GM19397 (cell line): ENCODE results near the gene MFSD11.
"Not testable (repeated sequence)": the region's sequence is repeated elsewhere in the genome, so short reads cannot be mapped to it uniquely, and the experiment has no call there.

Experiments
- ATAC-seq: cut with Tn5 transposase; IDR thresholded peaks from one replicate; pipeline ENCODE4 v1.9.1; 2021; ENCODE audit warnings: mild to moderate bottlenecking, moderate library complexity; ENCODE audit not compliant: unreplicated experiment

The MFSD11 gene

DNA sequence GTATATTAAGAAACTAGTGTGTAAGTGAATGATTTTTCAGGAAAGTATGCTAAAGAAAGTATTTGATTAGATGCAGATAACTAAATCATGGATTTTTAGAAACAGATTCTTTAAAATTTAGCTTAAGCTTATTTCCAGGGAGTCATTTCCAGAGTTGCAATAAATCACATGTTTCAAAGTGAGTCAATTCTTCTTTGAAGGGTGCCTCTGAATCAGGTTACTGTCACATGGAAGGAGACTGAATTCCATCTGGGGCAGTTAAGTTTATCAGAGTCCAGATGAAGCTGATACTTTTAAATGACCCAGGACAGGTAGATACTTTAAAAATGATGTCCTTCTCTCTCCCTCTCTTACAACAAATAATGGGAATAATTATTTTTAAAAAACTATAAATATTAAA lies 5.0 kb downstream of the MFSD11 start:
- no peak for ATAC-seq

DNA sequence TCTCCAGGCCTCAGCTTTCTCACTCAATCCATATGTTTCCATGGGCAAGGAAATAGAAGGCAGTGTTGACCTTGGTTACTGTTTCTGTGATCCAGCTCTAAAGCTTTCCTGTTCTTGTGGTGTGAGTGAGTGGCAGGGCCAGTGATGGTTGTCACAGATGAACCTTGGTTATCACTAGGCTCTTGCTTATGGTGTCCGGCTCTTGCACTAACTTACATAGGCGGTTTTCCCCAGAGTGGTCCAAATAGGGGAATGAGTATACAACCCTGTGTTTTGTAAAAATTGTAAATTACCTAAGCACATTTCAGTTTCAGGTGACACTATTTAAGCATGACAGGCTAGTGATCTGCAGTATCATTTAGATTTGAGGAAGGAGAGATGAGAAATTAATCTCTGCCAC lies 6.8 kb downstream of the MFSD11 start:
- ATAC-seq: no peak

DNA sequence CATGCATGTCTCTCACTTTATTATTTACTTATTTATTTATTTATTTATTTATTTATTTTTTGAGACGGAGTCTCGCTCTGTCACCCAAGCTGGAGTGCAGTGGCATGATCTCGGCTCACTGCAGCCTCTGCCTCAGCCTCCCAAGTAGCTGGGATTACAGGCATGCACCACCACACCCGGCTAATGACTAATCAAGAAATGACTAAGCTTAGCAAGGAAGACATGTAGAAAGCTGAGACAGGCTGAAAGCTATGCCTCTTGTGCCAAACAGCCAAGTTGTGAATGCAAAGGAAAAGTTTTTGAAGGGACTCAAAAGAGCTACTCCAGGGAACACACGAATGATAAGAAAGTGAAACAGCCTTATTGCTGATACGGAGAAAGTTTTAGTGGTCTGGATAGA lies 7.9 kb downstream of the MFSD11 start:
- not testable (repeated sequence) for ATAC-seq

DNA sequence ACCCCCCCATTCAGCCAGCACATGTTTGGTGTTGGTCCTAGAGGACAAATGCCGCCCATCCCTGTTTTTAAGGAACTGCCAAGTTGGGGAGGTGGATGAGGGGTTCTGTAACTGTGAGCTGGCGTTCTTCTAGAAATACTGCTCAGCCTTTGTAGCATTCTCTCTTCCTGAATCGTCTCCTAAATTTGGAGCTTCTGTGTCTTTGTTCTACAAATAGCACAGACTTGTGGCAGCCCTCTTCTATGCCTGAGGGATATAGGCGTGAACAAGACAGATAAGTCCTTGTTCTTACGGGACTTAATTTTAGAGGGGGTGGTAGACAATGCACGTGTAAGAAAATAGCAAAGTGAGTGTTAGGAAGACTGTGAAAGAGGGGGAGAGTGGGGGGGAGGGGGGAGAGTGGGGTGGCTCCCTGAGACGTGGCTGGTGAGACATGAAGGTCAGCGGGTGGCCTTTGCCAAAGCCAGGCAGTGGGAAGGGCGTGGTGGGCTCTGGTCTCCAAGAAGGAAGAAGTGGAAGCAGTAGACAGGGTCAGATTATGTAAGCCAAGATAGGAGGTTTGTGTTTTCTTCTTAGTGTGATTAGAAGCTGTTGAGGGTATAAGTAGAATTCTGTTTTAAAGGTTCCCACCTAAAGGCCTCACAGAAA lies 9.9 kb downstream of the MFSD11 start:
- ATAC-seq: no peak

DNA sequence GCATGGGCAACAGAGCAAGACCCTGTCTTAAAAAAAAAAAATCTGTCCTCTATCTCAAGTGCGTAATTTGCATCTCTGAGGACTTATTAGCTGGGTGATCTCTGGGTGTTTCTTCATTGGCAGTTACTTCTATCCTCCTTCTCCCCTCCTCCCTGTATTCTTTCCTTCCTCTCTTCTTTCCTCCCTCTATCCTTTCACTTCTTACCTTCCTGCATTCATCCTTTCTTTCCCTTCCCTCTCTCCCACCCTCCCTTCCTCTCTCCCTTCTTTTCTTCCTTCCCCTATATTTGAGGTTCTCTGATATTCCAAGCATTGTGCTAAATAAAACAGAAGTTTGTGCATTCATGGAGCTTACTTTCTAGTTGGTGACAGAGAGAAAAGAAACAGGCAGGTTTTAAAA lies 10.7 kb downstream of the MFSD11 start:
- no peak for ATAC-seq

DNA sequence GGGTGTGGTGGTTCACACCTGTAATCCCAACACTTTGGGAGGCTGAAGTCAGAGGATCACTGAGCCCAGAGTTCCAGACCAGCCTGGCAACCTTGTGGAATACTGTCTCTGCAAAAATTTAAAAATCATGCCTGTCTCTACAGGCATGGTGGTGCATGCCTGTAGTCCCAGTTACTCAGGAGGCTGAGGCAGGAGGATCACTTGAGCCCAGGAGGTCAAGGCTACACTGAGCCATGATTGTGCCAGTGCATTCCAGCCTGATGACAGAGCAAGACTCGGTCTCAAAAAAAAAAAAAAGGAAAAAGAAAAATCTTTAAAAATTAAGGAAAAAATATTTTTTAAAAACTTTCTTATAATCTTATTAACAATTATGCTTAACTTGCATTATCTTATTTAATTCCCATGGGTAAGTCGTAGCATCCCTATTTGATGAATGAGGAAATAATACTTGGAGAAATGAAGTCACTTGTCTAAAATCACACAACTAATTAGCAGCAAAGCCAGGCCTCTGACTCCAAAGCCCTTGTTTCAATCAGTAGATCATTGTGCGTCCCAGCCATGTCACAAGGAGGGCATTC lies 13.6 kb downstream of the MFSD11 start:
- ATAC-seq: no peak

DNA sequence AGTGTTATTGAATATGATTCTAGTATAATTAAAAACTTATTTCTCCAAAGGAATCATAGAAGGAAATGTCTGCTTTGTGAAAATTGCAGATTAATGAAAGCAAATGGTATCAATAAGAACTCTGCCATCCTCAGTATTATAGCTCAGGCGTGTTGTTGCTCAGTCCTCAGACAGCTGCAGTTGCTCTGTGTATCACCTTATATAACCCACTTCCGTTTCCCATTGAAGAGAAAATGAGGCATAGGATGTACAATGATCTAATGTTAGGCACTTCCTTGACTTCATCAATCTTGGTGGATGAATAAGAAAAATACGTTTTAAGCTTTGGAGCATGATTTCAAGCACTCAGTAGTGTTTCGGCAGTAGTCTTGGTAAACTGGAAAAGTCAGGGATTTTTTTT lies 14.1 kb downstream of the MFSD11 start:
- no peak for ATAC-seq

DNA sequence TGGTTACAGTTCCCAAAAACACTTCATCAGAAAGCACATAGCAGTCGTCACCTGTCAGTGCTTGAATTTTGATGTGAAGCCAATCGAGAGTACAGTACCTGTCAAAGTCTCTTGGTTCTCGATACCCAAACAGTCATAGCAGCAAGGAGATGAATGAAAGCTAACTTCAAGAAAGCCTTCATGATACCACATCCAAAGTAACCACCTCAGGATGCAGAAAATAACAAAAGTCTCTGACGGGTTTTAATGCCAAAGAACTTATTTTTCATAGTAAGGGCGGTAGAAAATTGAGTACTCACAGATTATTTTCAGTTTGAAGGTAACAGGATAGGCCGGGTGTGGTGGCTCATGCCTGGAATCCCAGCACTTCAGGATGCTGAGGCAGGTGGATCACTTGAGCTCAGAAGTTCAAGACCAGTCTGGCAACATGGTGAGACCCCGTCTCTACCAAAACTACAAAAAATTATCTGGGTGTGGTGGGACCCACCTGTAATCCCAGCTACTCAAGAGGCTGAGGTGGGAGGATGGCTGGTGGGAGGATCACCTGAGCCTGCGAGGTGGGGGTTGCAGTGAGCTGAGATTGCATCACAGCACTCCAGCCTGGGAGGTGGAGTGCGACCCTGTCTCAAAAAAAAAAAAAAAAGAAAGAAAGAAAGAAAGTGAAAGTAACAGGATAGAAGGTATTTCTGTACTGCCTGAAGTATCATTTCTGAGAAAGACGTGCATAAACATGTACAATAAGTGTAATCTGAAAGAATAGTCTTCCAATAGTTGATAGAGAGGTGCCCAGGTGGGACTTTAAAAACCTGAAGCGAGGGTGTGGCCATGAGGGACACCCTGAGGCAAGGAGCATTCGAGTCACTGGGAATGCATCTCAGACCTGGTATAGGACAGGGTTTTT lies 15.4 kb downstream of the MFSD11 start:
- ATAC-seq: no peak

DNA sequence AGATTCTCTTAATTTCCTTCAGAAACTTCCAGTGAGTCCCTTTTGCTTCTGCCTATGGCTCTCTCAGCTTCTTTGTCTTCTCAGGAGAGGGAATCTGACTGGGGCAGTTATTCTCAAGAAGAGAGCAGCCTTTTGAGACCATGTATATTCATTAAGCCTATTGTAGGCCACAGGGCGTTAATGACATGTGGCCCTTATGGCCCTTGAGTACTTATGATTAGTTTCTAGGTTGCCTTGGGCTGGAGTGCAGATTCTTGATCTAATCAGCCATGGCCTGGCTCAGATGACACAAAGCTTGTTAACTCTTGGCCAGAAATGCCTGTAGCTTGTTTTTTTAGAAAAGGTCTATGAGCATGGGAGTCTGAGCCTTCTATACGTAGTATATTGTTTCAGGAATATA lies 17.4 kb downstream of the MFSD11 start:
- ATAC-seq: no peak

DNA sequence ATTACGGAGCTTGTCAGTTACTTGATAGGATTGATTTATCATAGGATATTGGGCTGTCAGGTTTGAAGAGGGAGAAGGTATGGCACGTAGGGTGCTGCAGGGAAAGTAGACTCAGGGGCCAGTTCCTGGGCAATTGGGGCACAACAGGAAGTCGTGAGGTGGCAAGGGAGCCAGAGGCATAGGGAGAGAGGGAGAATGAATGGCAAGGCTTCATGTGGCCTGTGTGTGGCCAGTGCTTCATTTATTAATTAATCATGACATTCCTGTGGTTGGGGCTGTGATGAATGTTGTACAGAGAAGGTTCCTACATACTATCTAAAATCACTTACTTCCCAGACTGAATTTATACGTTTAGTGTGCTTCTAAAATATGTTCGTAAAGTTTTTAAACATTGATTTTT lies 19.3 kb downstream of the MFSD11 start:
- ATAC-seq: no peak

DNA sequence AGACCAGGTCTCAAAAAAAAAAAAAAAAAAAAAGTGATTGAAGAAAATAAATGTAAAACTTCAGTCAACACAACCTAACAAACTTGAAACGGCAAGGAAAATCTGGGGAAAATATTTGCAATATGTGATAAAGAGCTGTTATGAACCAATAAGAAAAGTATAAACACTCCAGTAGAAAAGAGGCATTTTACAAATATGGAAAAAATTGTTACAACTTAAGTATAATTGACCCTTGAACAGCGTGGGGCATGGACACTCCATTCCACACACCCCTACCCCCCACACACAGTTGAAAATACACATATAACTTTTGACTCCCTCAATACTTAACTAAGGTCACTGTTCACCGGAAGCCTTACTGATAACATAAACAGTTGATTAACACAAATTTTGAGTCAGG lies 20.7 kb downstream of the MFSD11 start:
- ATAC-seq: no peak

DNA sequence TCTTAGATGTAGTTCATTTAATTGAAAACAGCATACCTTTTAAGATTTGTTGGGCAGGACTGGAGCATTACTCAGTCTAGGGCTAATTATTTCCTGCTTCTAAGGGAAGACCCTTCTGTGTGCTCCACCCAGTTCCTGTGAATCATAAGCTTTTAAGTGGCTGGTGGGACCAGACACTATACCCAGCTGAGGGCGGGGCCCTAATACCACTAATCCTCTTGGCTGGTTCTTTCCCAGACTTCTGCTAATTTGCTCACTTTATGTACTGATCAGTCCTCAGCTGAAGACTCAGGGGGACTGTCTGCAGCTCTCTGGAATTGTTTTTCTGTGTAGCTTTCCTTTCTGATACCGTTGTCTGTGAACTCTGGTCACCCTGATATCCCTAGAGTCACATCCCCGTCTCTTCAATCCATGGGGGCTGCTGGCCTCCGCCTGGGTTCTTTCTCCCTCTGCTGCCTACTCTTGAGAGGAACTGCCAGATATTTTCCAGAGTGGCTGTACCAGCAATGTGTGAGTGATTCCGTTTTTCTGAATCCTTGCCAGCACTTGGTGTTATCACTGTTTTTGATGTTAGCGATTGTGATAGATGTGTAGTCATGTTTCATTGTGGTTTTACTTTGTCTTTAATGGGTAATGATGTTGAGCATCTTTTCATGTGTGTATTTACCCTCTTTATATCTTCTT lies 35.1 kb downstream of the MFSD11 start:
- ATAC-seq: no peak

DNA sequence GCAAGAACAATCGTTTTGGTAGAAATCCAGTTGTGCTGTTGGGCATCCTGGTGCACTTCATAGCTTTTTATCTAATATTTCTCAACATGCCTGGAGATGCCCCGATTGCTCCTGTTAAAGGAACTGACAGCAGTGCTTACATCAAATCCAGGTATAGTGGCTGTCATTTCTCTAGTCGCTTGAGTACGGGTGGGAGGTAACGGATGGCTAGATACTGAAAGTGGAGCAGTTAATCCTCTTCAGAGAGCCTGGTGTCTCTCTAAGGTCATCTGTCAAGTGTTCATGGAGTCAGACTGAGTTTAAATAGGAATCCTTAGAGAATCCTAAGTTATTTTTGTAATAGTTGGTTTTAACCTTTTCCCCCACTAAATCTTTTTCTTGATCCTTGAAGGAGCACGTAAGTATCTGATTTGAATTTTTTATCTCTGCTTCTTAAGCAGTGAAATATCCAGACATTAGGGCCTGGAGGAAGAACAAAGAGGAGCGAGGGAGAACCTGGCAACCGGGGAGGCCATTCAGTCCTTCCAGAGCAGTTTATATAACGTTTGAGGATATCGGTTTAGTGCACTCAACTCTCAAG lies 37.2 kb downstream of the MFSD11 start:
- no peak for ATAC-seq

DNA sequence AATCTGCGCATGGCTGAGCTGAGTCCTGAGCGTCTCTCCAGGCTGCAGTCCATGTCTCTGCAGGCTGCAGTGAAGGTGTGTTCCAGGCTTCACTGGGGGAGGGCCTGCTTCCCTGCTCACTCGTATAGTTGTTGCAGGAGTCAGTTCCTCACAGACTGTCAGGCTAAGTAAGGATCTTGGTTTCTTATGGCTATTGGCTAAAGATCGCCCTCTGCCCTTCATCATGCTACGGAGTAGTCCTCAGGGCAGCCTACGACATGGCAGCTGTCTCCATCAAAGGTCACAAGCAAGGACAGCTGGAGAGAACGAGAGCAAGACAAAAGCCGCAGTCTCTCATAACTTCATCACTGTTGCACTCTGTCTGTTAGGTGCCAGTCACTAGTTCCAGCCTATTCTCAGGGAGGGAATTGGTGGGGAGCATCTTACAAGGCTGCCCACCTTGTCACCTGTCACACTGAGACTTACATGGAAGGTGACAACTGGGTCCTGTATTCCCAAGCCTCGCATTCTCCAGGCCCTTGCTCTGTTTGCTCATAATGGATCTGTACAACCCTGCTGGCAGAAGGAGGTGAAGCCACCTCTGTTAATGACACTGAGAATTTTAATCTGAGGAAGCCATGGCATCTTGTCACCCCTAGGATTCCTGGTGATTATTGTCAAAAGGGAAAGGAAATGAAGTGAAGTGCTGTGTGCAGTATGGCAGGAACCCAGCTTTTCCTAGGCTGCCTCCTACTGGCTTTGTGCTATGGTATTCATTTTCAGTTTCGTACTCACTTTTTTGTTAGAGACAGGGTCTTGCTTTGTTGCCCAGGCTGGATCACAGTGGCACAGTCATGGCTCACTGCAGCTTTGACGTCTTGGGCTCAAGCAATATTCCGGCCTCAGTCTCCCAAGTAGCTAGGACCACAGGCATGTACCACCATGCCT lies 43.4 kb downstream of the MFSD11 start:
- ATAC-seq: no peak

DNA sequence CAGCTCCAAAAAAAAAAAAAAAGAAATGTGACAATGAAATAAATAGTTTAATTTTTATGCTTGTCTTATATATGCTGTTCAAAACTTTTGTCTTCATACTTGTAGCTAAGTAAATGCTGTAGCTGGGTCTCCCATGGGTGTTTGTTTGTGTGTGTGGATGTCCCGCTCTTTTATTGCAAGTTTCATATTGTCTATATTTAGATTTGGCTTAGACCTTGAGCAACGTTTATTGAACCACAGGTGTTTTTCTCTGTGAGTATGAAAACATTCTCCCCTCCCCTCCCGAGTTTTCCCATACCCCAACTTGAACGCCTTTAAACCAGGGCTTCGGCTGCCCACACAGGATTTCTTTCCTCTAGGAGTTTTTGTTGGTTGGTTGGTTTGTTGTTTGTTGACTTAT lies 45.2 kb downstream of the MFSD11 start:
- no peak for ATAC-seq

DNA sequence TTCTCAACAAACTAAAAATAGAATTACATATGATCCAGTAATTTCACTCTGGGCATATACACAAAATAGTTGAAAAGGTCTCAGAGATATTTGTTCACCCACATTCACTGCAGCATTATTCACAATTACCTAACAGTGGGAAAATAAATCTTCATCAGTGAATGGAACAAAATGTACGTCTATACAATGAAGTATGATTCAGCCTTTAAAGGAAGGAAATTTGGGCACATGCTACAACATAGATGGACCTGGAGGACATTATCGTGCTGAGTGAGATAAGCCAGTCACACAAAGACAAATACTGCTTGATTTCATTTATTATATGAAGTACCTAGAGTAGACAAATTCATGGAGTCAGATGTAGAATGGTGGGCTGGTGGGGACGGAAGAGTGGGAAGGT lies 47.0 kb downstream of the MFSD11 start:
- no peak for ATAC-seq

DNA sequence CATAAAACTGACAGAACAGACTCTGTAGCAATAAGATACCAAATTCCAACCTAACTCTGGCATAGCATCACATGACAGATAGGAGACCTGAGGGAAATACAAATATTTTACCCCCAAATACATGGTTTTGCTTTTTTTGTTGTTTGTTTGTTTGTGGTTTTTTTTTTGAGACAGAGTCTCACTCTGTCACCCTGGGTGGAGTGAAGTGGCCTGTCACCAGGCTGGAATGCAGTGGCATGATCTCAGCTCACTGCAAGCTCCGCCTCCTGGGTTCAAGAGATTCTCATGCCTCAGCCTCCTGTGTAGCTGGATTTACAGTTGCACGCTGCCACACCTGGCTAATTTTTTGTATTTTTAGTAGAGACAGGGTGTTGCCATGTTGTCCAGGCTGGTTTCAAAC lies 49.9 kb downstream of the MFSD11 start:
- ATAC-seq: not testable (repeated sequence)

DNA sequence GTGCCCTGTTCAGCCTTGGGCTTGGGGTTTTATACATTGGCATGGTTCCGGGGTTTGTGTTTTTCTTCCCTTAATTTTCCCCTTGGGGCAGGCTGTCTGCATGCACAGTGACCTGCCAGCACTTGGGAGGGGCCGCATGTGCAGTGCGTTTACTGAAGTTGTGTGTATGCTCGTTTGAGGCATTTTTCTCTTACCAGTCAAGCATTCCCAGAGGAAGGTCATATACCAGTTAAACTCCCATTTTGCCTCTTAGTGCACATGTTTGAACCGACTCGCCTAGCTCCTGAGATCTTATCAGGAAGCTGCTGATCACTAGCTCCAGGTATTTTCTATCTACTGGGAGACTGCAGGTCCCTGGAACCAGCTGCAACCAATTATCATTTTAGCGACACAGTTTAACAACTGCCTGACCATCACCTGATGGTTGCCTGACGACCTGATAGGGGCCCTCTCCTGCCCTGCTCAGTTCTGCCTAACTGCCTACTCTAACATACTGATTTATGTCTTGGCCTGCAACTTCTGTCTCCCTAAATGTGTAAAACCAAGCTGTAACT lies 51.4 kb downstream of the MFSD11 start:
- ATAC-seq: no peak

DNA sequence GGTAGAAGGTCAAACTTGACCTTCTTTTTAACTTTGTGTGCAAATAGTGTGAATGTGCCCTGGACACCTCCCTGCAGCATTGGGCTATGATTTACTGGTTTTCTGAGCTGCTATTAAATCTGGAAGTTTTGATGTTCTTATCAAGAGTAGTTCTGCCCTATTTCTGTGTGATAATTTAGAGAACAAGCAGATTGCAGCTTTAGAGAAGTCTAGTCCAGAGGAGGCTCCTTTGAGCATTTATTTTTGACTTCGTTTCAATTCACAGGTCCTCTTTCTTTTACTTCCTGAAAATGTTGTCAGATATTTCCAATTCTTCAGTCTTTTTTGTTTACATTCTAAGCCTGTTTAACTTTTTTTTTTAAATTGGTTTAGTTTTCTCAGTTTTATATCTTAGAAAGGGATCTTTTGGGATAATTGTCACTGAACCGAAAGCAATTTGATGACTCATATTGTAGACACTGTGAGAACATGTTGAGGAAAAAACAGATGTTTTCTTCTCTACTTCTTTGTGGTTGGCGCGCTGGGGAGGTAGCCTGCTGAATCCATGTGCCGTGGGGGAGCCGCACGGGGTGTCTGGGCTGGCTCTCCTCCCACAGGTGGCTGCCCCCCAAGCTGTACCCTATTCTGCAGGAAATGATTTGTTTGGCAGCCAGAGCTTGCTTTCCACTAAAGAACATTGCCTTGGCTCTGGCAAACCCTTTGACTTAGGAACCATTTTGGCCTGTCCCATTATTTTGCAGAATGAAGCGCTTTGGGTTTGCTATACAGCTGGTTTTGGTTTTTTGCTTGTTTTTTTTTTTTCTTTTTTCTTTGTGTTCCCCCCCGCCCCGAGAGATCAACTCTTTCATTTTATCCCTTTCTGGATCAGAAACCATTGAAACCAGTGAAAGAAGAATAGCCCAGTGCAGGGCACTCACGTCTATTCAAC lies 53.4 kb downstream of the MFSD11 start:
- ATAC-seq: no peak
